GM20000 (cell line): ENCODE measurements around the gene KLHL25.

Source experiments
- DNase-seq: peaks from one replicate; pipeline ENCODE4 v3.0.0; 2012; ENCODE audit warnings: low spot score
- TF ChIP-seq, protein P1 (sequence below): IDR thresholded peaks from 2 replicates; pipeline ENCODE4 v1.5.1; 2012; ENCODE audit warnings: mild to moderate bottlenecking, control low read depth; ENCODE audit errors: extremely low read depth, missing control alignments

KLHL25 gene

DNA sequence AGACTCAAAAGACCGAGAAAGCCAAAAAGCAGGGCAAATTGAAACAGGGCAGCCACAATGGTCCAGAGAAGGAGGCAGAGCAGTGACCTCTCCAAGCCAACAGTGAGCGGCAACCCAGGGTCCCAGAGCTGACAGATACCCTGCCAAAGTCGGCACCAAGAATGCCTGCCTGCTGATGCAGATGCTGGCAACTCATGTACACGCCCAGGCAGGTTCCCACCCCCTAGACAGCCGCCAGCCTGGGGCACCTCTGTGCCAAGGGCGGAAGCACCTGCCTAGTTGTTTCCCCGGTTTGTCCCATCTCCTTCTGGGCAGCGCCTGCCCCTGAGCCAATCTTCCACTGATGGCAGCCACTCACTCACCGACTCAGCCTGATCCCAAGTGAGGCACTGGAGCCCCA lies 22.1 kb downstream of the KLHL25 start:
- TF ChIP-seq, protein P1, sequence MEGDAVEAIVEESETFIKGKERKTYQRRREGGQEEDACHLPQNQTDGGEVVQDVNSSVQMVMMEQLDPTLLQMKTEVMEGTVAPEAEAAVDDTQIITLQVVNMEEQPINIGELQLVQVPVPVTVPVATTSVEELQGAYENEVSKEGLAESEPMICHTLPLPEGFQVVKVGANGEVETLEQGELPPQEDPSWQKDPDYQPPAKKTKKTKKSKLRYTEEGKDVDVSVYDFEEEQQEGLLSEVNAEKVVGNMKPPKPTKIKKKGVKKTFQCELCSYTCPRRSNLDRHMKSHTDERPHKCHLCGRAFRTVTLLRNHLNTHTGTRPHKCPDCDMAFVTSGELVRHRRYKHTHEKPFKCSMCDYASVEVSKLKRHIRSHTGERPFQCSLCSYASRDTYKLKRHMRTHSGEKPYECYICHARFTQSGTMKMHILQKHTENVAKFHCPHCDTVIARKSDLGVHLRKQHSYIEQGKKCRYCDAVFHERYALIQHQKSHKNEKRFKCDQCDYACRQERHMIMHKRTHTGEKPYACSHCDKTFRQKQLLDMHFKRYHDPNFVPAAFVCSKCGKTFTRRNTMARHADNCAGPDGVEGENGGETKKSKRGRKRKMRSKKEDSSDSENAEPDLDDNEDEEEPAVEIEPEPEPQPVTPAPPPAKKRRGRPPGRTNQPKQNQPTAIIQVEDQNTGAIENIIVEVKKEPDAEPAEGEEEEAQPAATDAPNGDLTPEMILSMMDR, result no peak
- no peak for DNase-seq

DNA sequence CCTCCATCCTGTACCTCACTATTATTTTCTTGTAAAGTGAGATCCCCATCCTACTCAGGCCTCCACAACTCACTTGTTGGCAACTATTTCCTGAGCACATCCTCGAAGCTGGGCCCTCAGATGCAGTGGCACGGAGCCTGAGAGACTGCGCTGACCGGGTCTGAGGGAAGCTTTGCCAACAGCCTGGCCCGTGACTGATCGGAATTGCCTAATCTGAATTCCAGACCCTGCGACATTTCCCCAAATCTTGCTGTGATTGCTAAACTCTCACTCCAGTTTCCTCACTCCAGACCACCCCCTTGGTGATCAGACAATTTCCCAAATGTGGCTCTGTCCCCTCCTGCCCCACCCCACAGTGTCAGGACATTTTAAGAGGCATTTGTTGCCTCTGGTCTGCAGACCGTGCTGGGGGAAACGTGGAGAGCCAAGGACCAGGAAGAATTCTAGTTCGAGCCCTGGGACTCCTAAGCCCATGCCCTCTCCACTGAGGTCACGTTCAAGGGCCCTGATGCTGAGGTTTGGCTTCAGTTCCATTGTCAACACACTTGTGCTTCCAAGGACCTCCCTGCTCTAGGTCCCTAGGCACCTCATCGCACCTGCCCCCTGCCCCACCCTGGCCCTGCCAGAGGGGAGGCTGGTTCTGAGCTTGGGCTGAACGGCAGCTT lies 22.8 kb downstream of the KLHL25 start:
- no peak for DNase-seq
- TF ChIP-seq, protein P1, result no peak

DNA sequence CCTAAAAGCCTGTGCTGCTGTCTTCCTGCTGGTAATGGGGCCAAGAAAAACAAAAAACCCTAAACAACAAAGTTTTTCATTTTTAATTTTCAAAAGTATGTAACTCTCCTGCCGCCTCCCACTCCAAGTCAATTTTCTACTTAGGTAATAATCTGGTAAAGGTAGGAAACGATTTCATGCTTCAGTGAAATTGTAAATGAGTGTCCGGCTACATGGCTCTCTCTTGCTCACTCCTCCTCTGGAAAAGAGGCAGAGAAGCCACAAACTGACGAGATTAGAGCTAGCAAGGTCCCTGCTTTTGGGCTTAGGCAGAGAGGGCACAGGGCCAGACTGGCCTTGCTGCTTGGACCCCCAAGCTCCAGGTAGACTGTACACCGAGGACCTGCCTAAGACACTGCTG lies 23.5 kb downstream of the KLHL25 start:
- TF ChIP-seq, protein P1, result no peak
- DNase-seq, result no peak

DNA sequence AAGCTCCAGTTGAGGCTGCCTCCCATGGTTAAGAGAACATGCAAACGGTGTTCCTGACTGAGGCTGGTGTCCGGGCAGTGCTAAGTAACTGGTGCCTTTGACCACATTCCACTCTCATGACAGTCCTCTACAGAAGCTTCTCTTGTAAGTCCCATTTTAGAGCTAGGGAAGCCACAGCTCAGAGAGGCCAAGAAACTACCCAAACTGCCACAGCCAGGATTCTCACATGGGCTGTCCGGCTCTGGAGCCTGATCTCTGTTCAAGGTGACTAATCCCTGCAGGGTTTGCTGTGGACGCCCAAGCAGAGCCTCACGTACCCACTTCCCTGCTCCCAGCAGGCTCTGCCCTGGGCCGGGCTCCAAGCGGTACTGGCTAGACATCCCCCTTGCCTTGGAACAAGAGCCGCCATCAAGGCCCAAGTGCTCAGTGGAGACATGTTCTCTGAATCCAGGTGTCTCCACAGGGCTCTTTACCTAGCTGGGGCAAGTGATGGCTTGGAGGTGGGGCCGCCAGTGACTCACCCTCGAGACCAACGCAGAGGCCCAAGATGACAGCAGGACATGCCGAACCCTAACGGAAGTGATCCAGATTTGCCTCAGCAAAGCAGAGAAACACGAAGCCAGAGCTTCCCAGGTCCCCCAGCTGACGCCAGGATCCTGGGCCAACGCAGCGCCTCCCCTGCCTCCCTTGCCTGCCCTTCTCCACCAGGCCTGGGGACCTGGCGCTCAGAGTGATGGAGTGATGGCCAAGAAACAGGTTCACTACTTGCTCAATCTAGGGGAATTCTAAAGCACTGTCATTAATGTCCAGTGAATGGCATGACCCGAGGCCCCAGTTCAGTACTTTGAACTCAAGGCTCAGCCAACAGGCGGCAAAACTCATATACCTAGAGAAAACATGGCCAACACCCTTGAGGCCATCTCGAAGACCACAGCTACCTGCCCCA lies 24.4 kb downstream of the KLHL25 start:
- DNase-seq, result no peak
- TF ChIP-seq, protein P1, result no peak

DNA sequence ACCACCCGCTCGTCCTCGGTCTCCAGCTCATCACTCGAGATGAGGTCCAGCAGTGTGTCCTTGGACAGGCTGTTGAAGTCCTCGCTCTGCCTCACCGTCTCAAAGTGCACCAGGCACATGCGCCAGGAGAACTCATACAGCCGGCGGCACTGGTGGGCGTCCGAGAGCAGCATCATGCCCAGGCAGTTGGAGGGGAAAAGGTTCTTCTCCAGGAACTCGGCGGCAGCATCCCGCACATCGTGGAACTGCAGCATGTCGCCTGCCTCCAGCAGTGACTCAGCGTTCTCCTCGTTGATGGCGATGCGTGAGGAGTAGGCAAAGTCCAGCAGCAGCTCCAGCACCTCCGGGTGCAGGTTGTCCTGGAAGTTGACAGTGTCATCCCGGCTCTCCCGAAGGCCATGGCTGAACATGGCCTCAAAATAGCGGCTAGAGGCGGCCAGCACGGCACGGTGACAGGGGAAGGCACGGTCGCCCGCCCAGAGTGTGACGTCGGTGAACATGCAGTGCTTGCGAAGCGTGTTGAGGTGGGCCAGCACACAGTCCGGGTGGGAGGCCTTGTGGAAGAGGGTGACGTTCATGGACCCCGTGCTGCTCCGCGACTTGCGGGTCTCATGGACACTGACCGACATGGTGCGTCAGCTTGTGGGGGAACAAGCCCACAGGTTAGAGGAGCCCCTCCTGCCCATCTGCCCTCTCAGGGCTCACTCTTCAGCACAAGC lies 25.4 kb downstream of the KLHL25 start:
- TF ChIP-seq, protein P1, result no peak

DNA sequence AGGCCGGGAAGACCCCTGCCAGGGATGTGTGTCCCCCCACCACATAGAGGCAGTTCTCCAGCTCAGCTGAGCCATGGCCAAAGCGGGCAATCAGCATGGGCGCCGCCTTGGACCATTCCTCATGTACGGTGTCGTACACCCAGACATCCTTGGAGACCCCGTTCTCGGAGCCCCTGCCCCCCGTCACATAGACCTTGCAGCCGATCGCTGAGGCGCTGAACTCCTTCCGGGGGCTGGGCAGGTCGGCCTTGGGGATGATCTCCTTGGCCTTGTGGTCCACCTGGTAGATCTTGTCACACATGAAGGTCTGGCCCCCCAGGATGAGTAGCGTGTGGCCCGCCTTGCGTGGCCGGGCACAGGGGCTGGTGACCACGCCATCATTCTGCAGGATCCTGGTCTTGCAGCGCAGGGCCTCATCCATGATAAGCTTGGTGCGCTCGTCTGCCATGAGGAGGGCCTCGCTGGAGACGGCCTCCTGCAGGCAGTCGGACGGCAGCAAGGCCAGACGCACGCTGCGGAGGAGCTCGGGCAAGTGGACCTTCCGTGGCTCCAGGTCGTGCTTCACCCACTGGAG lies 26.0 kb downstream of the KLHL25 start:
- TF ChIP-seq, protein P1, result no peak
- no peak for DNase-seq

More for the DNA sequence above, 25.4 kb downstream of the KLHL25 start:
- DNase-seq, result no peak
